ENCODE measurements around the gene RHOT2.

RHOT2 gene

GRCh38 chr16:669666-670065 is 1.7 kb downstream of the RHOT2 start:
- DNase-seq (ENCODE audit: low read depth in 2 of 2) = no peak

- DNase-seq (ENCODE audit: low read depth in 2 of 2) = no peak
Measured at GRCh38 chr16:670485-671352, 2.8 kb downstream of the RHOT2 start.

DNA sequence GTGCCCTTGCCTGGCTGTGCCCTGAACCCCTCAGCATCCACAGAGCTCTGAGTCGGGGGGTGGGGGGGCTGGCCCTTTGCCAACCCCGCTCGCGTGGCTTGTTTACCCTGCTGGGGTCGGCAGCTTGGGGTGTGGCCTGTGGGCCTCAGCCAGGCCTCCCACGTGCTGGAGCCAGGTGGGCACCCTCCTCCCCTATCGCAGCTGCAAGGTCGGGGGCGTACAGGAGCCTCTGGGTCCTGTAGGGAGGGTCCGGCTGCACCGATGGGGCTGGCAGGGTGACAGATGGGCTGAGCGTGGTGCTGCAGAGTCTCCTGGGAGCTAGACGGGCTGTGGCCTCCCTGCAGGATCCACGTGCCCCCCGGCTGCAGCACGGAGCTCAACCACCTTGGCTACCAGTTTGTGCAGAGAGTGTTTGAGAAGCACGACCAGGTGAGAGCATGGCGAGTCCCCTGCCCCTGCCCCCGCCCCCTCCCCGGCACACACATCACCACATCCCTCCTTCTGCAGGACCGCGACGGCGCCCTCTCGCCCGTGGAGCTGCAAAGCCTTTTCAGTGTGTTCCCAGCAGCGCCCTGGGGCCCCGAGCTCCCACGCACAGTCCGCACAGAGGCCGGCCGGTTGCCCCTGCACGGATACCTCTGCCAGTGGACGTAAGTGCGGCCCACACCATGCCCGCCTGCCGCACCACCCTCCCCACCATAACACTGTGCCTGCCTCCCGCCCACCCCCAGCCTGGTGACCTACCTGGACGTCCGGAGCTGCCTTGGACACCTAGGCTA is 3.6 kb downstream of the RHOT2 start:
- no peak for DNase-seq (ENCODE audit: low read depth in 2 of 2)

DNA sequence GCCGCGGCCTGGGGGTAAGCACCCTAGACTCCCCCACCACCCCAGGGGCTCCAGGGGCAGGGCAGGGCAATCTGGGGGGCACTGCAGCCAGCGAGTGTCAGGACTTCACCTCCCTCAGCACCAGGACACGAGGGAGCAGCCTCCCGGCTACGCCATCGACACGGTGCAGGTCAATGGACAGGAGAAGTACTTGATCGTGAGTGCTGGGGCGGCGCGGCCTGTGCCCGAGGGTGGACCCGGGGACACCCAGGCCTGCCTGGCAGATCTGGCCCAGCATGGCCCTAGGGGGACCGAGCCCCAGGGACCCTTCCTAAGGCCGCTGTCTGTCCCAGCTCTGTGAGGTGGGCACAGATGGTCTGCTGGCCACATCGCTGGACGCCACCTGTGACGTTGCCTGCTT is 4.4 kb downstream of the RHOT2 start:
- no peak for DNase-seq (ENCODE audit: low read depth in 2 of 2)

DNA sequence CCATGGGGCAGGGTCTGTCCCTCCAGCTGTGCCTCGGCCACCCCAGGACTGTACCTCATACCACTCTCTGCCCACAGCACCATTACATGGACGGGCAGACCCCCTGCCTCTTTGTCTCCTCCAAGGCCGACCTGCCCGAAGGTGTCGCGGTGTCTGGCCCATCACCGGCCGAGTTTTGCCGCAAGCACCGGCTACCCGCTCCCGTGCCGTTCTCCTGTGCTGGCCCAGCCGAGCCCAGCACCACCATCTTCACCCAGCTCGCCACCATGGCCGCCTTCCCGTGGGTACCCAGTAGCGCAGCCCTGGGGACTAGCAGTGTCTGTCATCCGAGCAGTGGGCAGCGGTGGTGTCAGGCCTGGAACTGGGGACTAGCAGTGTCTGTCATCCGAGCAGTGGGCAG is 4.9 kb downstream of the RHOT2 start:
- DNase-seq (ENCODE audit: low read depth in 2 of 2) = no peak

DNA sequence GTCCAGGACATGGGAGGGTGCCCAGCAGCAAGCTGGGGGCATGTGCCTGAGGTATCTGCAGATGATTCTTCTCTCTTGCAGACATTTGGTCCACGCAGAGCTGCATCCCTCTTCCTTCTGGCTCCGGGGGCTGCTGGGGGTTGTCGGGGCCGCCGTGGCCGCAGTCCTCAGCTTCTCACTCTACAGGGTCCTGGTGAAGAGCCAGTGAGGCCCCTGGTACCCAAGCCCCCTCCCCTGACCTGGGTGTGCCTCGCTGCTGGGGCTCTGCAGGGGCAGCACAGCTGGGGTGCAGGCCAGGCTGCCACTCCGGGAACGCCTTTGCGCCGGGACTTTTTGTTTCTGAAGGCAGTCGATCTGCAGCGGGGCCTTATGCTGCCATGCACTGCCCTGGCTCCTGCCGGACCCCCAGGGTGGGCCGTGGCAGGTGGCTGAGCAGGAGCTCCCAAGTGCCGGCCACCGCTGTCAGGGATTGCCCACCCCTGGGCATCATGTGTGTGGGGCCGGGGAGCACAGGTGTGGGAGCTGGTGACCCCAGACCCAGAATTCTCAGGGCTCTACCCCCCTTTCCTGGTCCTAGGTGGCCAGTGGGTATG is 5.6 kb downstream of the RHOT2 start:
- DNase-seq (ENCODE audit: low read depth in 2 of 2) = no peak

- no peak for DNase-seq (ENCODE audit: low read depth in 2 of 2)
Measured at GRCh38 chr16:674214-674881, 6.4 kb downstream of the RHOT2 start.

DNA sequence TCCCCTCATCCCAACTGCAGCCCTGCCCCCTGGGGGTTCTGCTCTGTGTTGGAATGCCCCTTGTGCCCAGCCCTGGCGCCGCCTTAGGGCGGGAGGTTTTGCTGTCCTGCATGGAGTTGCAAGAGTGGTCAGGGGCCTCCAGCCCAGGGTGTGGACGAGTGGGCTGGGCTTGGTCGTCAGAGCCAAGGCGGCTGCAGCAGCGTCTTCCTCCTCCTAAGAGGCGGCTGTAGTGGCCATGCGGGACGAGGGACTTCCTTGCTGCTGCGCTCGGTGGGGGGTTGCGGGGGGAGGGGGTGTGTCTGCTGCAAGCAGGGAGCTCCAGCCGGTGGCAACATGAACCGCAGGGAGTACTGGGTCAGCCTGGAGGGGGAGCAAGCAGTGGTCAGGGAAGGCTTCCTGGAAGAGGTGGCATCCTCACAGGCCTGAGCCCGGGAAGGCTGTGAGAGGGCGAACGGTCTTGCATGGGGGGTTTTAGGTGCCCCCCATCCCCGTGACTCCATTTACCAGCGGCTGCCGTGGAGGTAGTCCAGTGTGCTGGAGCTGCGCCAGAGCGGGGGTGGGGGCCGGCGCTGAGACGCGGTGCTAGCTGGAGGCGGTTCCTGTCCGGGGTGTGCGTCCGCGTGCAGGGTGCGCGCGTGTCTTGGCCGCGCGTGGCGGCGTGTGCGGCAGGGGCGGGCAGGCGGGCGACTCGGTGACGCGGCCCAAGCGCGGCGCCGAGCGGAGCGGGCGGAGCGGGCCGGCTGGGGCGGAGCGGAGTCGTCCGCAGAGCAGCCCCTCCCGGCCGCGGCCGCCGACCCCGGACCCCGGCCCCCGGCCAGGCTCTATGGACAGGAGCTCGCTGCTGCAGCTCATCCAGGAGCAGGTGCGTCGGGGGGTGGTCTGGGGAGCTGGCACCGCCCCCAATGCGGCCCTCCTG is 7.3 kb downstream of the RHOT2 start, which contains the start of gene RHBDL1:
Gene RHBDL1 (plus strand): TSS at position 704 of the 916 bp plus-strand sequence. CDS start 120 bp downstream, at position 824.
- no peak for DNase-seq (ENCODE audit: low read depth in 2 of 2)

GRCh38 chr16:675884-676564 is 8.1 kb downstream of the RHOT2 start:
- no peak for DNase-seq (ENCODE audit: low read depth in 2 of 2)

GRCh38 chr16:676565-676902 is 8.6 kb downstream of the RHOT2 start:
- no peak for DNase-seq (ENCODE audit: low read depth in 2 of 2)

DNA sequence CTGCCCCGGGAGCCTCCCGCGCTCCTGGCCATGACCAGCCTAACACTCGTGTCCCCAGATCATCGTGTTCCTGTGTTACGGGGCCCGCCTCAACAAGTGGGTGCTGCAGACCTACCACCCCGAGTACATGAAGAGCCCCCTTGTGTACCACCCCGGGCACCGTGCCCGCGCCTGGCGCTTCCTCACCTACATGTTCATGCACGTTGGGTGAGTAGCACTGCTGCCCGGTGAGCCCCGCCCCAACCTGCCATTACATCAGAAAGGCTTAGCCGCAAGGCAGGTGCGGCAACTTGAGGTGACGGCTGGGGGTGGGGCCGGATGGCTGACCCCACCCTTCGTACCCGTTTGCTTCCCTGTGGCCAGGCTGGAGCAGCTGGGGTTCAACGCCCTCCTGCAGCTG is 9.0 kb downstream of the RHOT2 start:
- DNase-seq (ENCODE audit: low read depth in 2 of 2) = no peak

DNA sequence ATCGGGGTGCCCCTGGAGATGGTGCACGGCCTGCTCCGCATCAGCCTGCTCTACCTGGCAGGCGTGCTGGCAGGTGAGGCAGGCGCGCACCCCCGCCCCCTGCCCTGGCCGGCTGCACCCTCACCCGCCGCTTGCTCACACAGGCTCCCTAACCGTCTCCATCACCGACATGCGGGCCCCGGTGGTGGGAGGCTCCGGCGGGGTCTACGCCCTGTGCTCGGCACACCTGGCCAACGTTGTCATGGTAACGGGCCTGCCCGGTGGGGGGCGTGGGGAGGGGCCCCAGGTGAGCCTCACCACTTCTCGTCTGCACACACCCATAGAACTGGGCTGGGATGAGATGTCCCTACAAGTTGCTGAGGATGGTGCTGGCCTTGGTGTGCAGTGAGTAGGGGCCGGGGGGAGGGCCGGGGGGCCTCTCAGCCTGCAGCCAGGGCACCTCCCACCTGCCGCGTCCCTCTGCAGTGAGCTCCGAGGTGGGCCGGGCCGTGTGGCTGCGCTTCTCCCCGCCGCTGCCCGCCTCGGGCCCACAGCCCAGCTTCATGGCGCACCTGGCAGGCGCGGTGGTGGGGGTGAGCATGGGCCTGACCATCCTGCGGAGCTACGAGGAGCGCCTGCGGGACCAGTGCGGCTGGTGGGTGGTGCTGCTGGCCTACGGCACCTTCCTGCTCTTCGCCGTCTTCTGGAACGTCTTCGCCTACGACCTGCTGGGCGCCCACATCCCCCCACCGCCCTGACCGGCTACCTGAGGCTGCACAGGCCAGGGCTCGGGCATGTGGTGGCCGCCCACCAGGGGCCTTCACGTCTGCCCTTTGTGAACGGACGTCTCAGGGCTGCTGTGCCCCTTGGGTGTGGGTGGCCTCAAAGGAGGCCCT is 9.6 kb downstream of the RHOT2 start:
- no peak for DNase-seq (ENCODE audit: low read depth in 2 of 2)

DNA sequence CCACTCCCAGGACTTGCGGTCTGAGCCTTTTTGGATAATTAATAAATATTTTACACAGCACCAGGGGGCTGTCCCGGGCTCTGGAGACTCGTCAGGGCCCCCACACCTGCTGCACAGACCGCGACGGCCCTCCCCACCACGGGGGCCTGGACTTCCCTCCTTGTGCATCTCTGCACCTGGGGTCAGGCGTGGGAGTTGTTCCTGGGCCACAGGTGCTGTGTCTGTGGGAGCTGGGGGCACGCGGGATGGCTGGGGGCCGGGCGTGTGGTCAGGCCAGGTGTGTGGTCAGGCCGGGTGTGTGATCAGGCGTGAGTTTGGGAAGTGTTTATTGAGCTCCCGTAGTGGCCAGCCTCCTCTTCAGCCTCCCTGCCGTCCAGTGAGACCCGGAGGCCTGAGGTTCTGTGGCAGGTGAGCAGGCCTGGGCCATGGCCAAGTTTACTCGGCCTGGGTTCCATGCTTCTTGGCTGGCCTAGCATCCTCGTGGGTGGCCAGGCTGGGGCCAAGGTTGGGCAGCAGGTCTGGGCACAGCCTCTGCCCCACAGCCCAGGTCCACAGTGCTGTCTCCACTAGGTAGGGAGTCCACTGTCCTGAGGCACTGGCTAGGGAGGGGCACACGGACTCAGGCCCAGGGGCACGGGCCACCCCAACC is 10.4 kb downstream of the RHOT2 start:
- DNase-seq (ENCODE audit: low read depth in 2 of 2) = no peak

DNA sequence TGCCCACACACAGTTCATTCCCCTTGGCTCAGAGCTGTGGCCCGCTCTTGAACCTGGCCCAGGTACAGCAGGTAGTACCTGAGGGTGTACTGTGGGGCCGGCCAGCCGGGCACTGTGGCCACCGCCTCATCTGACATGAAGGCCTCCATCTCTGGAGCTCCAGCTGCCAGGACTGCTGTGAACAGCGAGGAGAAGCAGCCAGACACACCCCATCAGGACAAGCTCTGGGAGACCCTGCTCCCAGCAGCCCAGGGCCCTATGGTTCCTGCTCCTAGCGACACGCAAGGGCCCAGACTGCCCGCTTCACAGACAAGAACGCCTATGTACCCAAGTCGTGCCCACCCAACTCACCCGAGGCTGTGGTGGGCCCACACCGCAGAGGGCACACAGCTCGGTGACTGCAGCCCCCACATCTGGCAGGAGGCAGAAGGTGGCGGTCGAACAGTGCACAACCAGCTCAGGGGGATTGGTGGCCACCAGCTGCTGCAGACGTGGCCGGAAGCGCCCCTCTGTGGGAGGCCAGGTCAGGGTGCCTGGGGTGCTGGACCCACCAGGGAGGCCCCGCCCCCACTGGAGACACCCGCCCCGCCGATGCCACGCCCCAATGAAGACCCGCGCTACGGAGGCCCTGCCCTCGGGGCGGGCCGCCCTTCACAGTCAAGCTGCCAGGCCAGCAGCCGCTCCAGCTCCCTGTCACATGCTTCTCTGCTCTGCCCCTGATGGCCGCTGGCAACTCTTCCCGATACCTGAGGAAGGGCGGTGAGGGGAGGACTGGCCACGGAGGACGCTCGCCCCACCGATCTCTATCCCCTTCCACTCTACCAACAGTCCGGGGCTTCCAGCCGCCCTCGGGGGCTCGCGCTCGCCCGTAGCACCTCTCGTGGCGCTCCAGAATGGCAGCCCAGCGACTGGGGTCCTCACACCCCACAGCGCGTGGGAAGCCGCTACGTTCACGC is 11.2 kb downstream of the RHOT2 start:
- peak; percentile 4 to 8 for DNase-seq (ENCODE audit: low read depth in 2 of 2)

DNA sequence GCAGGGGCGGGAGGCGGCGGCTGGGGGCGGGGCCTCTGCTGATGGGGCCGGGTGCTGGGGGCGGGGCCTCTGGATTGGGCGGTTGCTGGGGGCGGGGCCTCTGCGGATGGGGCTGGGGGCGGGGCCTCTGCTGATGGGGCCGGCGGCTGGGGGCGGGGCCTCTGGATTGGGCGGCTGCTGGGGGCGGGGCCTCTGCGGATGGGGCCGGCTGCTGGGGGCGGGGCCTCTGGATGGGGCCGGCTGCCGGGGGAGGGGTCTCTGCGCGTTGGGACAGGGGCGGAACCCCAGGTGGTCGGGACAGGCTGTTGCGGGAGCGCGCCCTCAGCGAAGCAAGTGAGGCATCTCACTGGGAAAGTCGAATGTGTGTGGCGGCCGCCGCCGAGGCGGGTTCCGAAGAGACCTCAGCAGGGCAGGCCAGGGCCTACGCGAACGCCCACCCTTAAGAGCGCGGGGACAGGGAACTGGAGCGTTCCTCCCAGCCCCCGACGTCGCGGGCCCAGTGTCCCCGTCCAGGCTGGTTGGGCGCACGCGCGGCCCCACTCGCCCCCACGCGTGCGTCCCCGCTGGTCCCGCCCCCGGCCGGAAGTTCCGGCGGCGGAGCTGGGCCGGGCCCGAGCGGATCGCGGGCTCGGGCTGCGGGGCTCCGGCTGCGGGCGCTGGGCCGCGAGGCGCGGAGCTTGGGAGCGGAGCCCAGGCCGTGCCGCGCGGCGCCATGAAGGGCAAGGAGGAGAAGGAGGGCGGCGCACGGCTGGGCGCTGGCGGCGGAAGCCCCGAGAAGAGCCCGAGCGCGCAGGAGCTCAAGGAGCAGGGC is 12.1 kb downstream of the RHOT2 start, which contains the start of gene STUB1:
Gene STUB1 (plus strand): TSS at position 597 of the 811 bp plus-strand sequence. CDS start 116 bp downstream, at position 713.
- peak; percentile 55 to 56 for DNase-seq (ENCODE audit: low read depth in 2 of 2)

GRCh38 chr16:680625-680945 is 12.7 kb downstream of the RHOT2 start:
- DNase-seq (ENCODE audit: low read depth in 2 of 2) = no peak
